Panc1 (cell line): ENCODE results near the gene MS4A5.

ENCODE experiments used
- POLR2AphosphoS5 ChIP-seq: IDR thresholded peaks from 2 replicates; pipeline ENCODE4 v1.6.1; 2012; ENCODE audit warnings: mild to moderate bottlenecking, low read depth, low read length, moderate library complexity
- SIN3A ChIP-seq: IDR thresholded peaks from 2 replicates; pipeline ENCODE4 v1.6.1; 2012; ENCODE audit warnings: low read depth, mild to moderate bottlenecking, low read length, moderate library complexity, borderline replicate concordance; ENCODE audit not compliant: insufficient read depth
- TCF7L2 ChIP-seq: IDR thresholded peaks from 2 replicates; pipeline ENCODE4 v1.6.1; 2011; ENCODE audit warnings: mild to moderate bottlenecking, low read depth, low read length, inconsistent platforms
- TF ChIP-seq, protein P1 (sequence below): fragments of 450-650 bp; IDR thresholded peaks from 2 replicates; pipeline ENCODE4 v1.5.1; 2017; ENCODE audit warnings: mild to moderate bottlenecking
- TF ChIP-seq, protein P2 (sequence below), 2 experiments: IDR thresholded peaks; 2 replicates each; pipeline ENCODE4 v1.6.1; 2011 to 2012; ENCODE audit warnings: low read depth in 2 of 2, control low read depth in 1 of 2, low read length in 1 of 2, mild to moderate bottlenecking in 1 of 2, moderate library complexity in 1 of 2; ENCODE audit not compliant: insufficient read depth in 1 of 2

DNA sequence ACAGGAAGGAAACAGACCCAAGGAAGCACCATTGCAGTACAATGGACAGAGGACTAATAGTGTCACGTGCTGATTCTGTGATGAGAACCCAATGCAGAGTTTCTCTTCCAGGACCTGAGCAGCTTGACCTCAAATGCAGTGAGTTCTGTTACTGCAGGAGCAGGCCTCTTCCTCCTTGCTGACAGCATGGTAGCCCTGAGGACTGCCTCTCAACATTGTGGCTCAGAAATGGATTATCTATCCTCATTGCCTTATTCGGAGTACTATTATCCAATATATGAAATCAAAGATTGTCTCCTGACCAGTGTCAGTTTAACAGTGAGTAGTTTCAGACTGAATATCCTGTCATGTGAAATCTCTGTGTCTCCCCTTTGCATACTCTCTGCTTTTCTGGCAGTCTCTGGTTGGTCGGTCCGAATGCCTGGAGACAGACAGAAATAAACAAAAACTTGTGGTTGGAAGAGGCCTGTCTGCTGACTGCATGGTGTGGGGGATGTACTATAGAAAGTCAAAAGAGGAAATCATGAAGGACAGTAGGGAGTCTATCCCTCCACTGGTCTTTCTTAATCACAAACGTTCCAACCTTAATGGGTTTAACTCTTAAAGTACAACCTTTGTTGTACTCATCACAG is 40.0 kb upstream of the MS4A5 start:
- TF ChIP-seq, protein P1, sequence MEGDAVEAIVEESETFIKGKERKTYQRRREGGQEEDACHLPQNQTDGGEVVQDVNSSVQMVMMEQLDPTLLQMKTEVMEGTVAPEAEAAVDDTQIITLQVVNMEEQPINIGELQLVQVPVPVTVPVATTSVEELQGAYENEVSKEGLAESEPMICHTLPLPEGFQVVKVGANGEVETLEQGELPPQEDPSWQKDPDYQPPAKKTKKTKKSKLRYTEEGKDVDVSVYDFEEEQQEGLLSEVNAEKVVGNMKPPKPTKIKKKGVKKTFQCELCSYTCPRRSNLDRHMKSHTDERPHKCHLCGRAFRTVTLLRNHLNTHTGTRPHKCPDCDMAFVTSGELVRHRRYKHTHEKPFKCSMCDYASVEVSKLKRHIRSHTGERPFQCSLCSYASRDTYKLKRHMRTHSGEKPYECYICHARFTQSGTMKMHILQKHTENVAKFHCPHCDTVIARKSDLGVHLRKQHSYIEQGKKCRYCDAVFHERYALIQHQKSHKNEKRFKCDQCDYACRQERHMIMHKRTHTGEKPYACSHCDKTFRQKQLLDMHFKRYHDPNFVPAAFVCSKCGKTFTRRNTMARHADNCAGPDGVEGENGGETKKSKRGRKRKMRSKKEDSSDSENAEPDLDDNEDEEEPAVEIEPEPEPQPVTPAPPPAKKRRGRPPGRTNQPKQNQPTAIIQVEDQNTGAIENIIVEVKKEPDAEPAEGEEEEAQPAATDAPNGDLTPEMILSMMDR: no peak
- TF ChIP-seq POLR2AphosphoS5 (no peak), TCF7L2 (no peak), SIN3A (no peak)
- TF ChIP-seq, protein P2, sequence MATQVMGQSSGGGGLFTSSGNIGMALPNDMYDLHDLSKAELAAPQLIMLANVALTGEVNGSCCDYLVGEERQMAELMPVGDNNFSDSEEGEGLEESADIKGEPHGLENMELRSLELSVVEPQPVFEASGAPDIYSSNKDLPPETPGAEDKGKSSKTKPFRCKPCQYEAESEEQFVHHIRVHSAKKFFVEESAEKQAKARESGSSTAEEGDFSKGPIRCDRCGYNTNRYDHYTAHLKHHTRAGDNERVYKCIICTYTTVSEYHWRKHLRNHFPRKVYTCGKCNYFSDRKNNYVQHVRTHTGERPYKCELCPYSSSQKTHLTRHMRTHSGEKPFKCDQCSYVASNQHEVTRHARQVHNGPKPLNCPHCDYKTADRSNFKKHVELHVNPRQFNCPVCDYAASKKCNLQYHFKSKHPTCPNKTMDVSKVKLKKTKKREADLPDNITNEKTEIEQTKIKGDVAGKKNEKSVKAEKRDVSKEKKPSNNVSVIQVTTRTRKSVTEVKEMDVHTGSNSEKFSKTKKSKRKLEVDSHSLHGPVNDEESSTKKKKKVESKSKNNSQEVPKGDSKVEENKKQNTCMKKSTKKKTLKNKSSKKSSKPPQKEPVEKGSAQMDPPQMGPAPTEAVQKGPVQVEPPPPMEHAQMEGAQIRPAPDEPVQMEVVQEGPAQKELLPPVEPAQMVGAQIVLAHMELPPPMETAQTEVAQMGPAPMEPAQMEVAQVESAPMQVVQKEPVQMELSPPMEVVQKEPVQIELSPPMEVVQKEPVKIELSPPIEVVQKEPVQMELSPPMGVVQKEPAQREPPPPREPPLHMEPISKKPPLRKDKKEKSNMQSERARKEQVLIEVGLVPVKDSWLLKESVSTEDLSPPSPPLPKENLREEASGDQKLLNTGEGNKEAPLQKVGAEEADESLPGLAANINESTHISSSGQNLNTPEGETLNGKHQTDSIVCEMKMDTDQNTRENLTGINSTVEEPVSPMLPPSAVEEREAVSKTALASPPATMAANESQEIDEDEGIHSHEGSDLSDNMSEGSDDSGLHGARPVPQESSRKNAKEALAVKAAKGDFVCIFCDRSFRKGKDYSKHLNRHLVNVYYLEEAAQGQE (IDR thresholded peaks at IDR 0.05; ENCODE audit: insufficient read depth in 1 of 2, low read depth in 2 of 2, low read length in 1 of 2): no peak
